Prostate gland (tissue), 2 donors: Measurements from ENCODE around the gene GRID1.

Source experiments
- POLR2A ChIP-seq: fragments of 450-650 bp; IDR thresholded peaks from one replicate; pipeline ENCODE4 v1.6.1; 2016; ENCODE audit warnings: antibody characterized with exemption, mild to moderate bottlenecking
- POLR2AphosphoS5 ChIP-seq: sonication (generic); formaldehyde crosslinking; IDR thresholded peaks from one replicate; pipeline ENCODE4 v1.6.1; 2017; ENCODE audit warnings: antibody characterized with exemption
- TF ChIP-seq, protein P1 (sequence below), 4 experiments: fragments of 200-600 bp in 2 of 4; fragments of 450-650 bp in 2 of 4; sonication (generic) in 2 of 4; IDR thresholded peaks; 1 replicate in 3 of 4; 2 replicates in 1 of 4; pipeline ENCODE4 v1.5.1; 2016 to 2019; ENCODE audit warnings: antibody characterized with exemption in 4 of 4, mild to moderate bottlenecking in 2 of 4, moderate library complexity in 2 of 4

DNA sequence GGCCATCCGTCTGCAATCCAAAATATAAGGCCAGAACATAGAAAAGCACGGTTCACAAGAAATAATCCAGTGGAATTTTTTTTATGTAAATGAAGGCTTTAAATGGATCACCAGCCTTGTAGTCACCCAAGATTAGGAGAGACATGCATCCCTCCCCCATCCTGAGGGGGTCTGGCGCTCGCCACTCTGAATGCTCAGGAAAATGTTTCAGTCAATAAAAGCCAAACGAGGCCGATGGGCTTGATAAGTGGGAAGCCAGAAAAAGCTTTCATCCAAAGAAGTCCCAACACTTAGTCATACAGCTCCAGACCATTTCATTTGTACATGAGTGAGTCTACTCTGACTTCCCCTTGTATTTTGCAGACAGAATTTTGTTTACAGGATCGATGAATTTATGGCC lies 631.8 kb downstream of the GRID1 start:
- TF ChIP-seq, protein P1, sequence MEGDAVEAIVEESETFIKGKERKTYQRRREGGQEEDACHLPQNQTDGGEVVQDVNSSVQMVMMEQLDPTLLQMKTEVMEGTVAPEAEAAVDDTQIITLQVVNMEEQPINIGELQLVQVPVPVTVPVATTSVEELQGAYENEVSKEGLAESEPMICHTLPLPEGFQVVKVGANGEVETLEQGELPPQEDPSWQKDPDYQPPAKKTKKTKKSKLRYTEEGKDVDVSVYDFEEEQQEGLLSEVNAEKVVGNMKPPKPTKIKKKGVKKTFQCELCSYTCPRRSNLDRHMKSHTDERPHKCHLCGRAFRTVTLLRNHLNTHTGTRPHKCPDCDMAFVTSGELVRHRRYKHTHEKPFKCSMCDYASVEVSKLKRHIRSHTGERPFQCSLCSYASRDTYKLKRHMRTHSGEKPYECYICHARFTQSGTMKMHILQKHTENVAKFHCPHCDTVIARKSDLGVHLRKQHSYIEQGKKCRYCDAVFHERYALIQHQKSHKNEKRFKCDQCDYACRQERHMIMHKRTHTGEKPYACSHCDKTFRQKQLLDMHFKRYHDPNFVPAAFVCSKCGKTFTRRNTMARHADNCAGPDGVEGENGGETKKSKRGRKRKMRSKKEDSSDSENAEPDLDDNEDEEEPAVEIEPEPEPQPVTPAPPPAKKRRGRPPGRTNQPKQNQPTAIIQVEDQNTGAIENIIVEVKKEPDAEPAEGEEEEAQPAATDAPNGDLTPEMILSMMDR (IDR thresholded peaks at IDR 0.05) = no peak
- no peak for TF ChIP-seq POLR2AphosphoS5
- no peak for TF ChIP-seq POLR2A
